ENCODE measurements around the gene LEO1.

DNA sequence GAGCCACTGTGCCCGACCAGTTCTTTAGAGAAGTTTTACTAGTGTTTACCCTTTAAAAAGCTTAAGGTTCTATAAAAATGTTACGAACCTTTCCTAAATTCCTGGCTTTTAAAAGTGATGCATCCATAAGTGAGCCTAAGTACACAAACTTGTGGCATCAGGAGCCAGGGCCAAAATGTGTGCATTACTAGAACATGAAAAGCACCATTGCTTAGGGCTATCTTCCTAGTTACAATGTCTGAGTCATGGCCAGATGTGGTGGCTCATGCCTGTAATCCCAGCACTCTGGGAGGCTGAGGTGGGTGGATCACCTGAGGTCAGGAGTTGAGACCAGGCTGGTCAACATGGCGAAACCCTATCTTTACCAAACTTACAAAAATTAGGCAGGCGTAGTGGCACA, 39.9 kb downstream of the LEO1 start:
- TF ChIP-seq CTCF (conservative IDR thresholded peaks at IDR 0.05 in 1 of 2, IDR thresholded peaks at IDR 0.05 in 1 of 2; ENCODE audit: extremely low read depth in 1 of 2, insufficient read depth in 1 of 2, low read depth in 1 of 2, low read length in 2 of 2): no peak
- TF ChIP-seq EZH2 (IDR thresholded peaks at IDR 0.05; ENCODE audit: borderline replicate concordance, low read length): no peak

Measured in mammary epithelial cell (primary cell).